HG03025 (cell line): Measurements from ENCODE around the gene SAA2.
"Not testable (repeated sequence)": the region's sequence is repeated elsewhere in the genome, so short reads cannot be mapped to it uniquely, and the experiment has no call there.

Source experiments
- ATAC-seq: cut with Tn5 transposase; IDR thresholded peaks from one replicate; pipeline ENCODE4 v1.9.1; 2021; ENCODE audit warnings: mild to moderate bottlenecking, moderate library complexity; ENCODE audit not compliant: unreplicated experiment, low FRiP score

Gene SAA2

GRCh38 chr11:18253778-18254338 lies 5.4 kb upstream of the SAA2 start:
- no peak for ATAC-seq

- no peak for ATAC-seq
Observed at GRCh38 chr11:18253233-18253632, 4.8 kb upstream of the SAA2 start.

- not testable (repeated sequence) for ATAC-seq
Observed at GRCh38 chr11:18247191-18247581, 1.3 kb downstream of the SAA2 start.

- ATAC-seq, result peak; percentile 77
Observed at GRCh38 chr11:18246379-18247190, 1.9 kb downstream of the SAA2 start.

- no peak for ATAC-seq
Observed at GRCh38 chr11:18245396-18245795, 3.1 kb downstream of the SAA2 start.

- ATAC-seq, result no peak
Observed at GRCh38 chr11:18243783-18244362, 4.6 kb downstream of the SAA2 start.

GRCh38 chr11:18239655-18240054 lies 8.8 kb downstream of the SAA2 start:
- no peak for ATAC-seq

- no peak for ATAC-seq
Observed at GRCh38 chr11:18236664-18237356, 11.7 kb downstream of the SAA2 start, which contains the start of gene SAA4. TSS of gene SAA4 (minus strand) at chr11:18236802. CDS start at chr11:18235926, 876 bp downstream.

GRCh38 chr11:18235394-18236334 lies 12.8 kb downstream of the SAA2 start:
- no peak for ATAC-seq

GRCh38 chr11:18233912-18234311 lies 14.6 kb downstream of the SAA2 start:
- ATAC-seq, result no peak

- ATAC-seq, result no peak
Observed at GRCh38 chr11:18230859-18231258, 17.6 kb downstream of the SAA2 start.

GRCh38 chr11:18229501-18229900 lies 19.0 kb downstream of the SAA2 start:
- ATAC-seq, result peak; percentile 93

- no peak for ATAC-seq
Observed at GRCh38 chr11:18225913-18226312, 22.6 kb downstream of the SAA2 start.

GRCh38 chr11:18223591-18224387 lies 24.7 kb downstream of the SAA2 start:
- ATAC-seq, result no peak

GRCh38 chr11:18222814-18223421 lies 25.6 kb downstream of the SAA2 start:
- no peak for ATAC-seq

GRCh38 chr11:18221274-18221876 lies 27.1 kb downstream of the SAA2 start:
- no peak for ATAC-seq

GRCh38 chr11:18209058-18209457 lies 39.4 kb downstream of the SAA2 start:
- ATAC-seq, result no peak

GRCh38 chr11:18204771-18205170 lies 43.7 kb downstream of the SAA2 start:
- no peak for ATAC-seq
